GM19467 (cell line): ENCODE measurements around the gene ANKS6.
"Not testable (repeated sequence)": the region's sequence is repeated elsewhere in the genome, so short reads cannot be mapped to it uniquely, and the experiment has no call there.

ENCODE experiments used
- ATAC-seq: cut with Tn5 transposase; IDR thresholded peaks from one replicate; pipeline ENCODE4 v1.9.1; 2021; ENCODE audit warnings: mild to moderate bottlenecking, moderate library complexity; ENCODE audit not compliant: unreplicated experiment

Gene ANKS6

GRCh38 chr9:98707166-98708102 is 88.9 kb downstream of the ANKS6 start:
- ATAC-seq = no peak

- no peak for ATAC-seq
Observed at GRCh38 chr9:98706651-98707165, 89.6 kb downstream of the ANKS6 start.

- ATAC-seq = no peak
Observed at GRCh38 chr9:98702835-98703380, 93.4 kb downstream of the ANKS6 start.

- ATAC-seq = no peak
Observed at GRCh38 chr9:98702340-98702739, 94.0 kb downstream of the ANKS6 start.

GRCh38 chr9:98701576-98701975 is 94.8 kb downstream of the ANKS6 start:
- ATAC-seq = no peak

- no peak for ATAC-seq
Observed at GRCh38 chr9:98700801-98701200, 95.6 kb downstream of the ANKS6 start.

- ATAC-seq = no peak
Observed at GRCh38 chr9:98698856-98699255, 97.5 kb downstream of the ANKS6 start.

- no peak for ATAC-seq
Observed at GRCh38 chr9:98694943-98695342, 101.4 kb downstream of the ANKS6 start.

- ATAC-seq = no peak
Observed at GRCh38 chr9:98692392-98692791, 104.0 kb downstream of the ANKS6 start.

- no peak for ATAC-seq
Observed at GRCh38 chr9:98691890-98692289, 104.5 kb downstream of the ANKS6 start.

GRCh38 chr9:98690686-98691085 is 105.7 kb downstream of the ANKS6 start:
- no peak for ATAC-seq

- no peak for ATAC-seq
Observed at GRCh38 chr9:98688710-98689495, 107.5 kb downstream of the ANKS6 start.

GRCh38 chr9:98687911-98688310 is 108.4 kb downstream of the ANKS6 start:
- no peak for ATAC-seq

- no peak for ATAC-seq
Observed at GRCh38 chr9:98686961-98687855, 109.1 kb downstream of the ANKS6 start.

GRCh38 chr9:98684816-98685215 is 111.5 kb downstream of the ANKS6 start:
- ATAC-seq = not testable (repeated sequence)
